Stimulated activated CD4-positive, alpha-beta T cell treated with anti-CD3 and anti-CD28 coated beads, TNF-alpha, amount 100 ng/mL, for 4 hours (primary cell): ENCODE results near the gene WNT7B.
"Not testable (repeated sequence)": the region's sequence is repeated elsewhere in the genome, so short reads cannot be mapped to it uniquely, and the experiment has no call there.

Source experiments
- DNase-seq, 3 experiments: peaks; one replicate each; pipeline ENCODE4 v3.0.0-alpha.2; 2020; ENCODE audit warnings: low read depth in 3 of 3

WNT7B gene

GRCh38 chr22:46008291-46008690 lies 31.3 kb upstream of the WNT7B start:
- no peak for DNase-seq

- DNase-seq = no peak
Observed at GRCh38 chr22:46007848-46008261, 30.9 kb upstream of the WNT7B start.

DNA sequence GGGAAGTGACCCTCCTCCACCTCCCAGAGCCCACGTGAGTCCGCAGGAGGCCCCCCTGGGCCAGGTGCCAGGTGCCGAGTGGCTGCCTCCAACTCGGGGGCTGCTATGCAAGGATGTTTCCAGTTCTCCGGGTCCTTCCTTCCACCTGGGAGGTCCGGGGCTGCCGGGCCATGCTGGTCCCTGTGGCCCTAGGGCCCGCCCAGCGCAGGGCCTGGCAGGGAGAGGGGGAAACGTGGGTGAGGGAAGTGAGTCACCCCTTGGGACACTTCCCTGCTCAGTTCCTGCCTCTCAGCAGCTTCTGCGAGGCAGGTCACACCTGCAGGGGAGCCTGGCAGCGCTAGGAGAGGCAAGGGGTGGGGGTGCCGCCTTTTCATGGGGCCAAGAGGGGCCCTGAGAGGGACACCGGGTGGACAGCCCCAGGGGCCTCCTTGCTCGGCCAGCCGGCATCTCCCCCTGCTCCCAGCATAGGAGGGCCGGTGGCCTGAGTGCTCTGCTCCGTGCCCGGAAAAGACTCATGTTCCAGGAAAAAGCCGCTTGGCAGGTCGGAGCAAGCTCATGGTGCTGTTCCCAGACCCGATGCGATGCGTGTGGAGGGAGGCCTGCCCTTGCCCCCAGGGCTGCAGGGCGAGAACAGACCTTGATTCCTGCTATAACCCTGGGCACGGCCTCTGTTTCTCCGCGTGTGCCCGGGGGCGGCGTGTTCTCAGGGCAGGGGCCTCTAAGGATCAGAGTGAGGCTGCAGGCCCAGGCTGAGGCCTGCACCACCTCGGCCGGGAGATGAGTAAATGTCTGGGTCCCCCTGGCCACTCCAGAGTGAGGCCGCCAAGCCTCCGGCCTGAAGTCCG lies 30.3 kb upstream of the WNT7B start:
- DNase-seq = no peak

- DNase-seq = peak; percentile 67 to 85 (median 82)
Observed at GRCh38 chr22:46006379-46007002, 29.5 kb upstream of the WNT7B start.

DNA sequence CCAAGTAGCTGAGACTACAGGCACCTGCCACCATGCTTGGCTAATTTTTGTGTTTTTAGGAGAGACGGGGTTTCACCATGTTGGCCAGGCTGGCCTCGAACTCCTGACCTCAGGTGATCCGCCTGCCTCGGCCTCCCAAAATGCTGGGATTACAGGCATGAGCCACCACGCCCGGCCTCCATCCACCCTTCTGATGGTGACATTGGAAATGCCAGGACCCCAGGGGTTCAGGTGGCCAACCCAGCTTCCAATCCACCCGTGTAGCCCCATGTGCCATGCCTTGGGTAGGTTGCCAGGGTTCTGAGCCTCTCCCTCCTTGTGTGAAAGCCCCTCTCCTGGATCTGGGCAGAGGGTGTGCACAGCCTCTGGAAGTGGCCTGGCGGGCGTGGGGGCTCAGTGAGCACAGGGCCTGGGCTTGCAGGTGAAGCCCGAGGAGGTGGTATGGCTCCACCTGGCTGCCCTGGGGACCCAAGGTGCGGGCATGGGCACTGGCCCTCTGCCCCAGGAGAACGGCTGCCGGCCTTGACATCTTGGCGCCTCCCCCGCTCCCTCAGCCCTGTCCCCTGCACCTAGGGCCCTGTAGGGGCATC lies 28.2 kb upstream of the WNT7B start:
- DNase-seq = not testable (repeated sequence)

- DNase-seq = no peak
Observed at GRCh38 chr22:46004105-46004866, 27.3 kb upstream of the WNT7B start.

DNA sequence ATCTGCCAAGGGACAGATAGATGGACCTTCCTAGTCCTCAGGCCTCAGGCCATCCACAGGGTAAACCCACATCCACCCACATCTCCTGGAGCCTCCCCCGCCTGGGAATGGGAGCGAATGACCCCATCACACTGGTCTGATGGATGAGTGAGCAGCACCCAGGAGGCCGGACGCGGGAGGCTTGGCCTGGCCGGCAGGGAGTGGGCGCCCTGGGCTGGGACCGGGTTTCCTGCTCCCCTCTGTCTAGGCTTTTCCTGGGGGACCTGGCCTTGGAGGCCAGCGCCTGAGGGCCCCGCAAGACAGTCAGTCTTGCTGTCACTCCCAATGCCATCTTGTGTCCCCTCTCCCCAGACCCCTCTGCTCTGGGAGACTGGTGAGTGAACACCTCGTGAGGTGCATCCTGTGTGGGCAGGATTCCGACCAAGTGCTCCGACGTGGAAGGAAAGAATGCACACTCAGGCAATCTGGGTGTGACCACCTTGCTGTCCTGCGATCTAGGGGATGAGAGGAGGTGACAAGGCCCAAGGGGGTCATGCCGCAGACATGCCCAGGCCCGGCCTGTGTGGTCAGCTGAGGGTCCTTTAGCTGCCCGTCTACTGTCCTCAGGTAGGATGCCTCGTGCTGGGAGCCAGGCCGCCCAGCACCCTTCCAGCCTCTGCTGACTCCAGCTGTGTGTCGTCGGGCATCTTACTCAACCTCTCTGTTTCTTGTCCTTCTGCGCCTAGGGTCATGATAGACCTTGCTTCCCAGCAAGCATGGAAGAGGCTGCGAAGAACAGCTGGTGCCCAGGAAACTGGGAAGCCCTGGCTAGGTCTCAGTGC lies 26.5 kb upstream of the WNT7B start:
- no peak for DNase-seq

GRCh38 chr22:46002757-46003270 lies 25.9 kb upstream of the WNT7B start:
- no peak for DNase-seq

- no peak for DNase-seq
Observed at GRCh38 chr22:46001426-46002106, 24.6 kb upstream of the WNT7B start.

- no peak for DNase-seq
Observed at GRCh38 chr22:46001046-46001425, 24.1 kb upstream of the WNT7B start.

GRCh38 chr22:46000081-46001027 lies 23.4 kb upstream of the WNT7B start:
- DNase-seq = no peak

DNA sequence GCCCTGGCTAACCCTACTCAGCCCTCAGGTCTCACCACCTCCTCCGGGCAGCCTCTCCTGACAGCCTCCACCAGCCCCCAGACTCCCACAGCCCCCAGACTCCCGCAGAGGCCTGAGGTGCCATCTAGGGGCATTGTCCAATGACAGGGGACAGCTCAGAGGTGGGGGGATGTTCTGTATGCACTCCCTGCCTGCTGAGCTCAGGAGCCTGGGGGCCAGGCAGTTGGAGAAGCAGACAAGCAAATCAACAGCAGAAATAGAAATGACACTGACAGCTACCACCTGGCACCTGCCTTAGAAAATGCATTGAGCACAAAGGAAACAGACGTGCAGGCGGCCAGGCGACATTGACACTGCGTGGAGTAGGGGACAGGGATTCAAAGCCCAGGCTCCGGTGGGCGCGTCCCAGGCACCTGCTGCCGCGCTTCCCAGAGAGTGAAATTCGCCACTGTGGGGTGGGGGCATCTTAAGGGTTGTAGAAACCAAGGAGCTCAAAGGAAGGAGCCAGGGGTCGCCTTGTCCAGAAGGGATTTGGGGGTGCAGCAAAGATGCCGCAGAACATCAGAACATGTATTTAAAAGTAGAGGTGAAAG lies 22.5 kb upstream of the WNT7B start:
- DNase-seq = no peak

DNA sequence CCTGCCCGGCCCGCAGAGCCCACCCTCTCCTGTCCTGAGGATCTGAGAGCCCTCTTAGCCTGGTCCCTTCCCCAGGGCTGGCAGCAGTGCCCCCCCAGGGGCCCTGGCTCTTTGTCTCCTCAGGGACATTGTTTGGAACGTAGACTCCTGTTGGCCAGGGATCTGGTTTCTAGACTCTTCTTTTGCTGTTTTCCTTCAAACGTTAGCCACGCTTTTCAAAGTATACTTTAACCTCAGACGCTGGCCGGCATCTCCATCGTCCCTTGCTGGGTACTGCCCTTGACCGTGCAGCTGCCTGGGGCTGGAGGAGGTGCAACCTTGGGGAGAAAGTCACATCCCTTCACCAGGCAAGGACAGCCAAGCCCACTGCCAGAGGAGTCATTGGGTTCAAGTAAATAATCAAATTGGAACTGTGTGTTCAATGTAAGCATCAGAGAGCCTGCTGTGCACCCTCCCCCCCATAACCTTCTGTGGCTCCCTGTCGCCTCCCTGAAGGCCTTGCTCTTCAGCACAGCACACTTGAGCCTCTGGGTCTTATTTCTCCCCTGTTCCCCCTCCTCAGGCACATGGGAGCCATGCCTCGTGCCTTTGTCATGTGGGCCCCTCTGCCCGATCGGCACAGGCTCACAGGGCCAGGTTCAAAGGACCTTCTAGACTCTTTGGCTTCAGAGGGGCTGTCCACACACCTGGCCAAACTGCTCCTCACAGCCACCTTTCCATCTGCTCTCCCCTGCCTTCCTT lies 21.8 kb upstream of the WNT7B start:
- no peak for DNase-seq

GRCh38 chr22:45997777-45998637 lies 21.0 kb upstream of the WNT7B start:
- no peak for DNase-seq

DNA sequence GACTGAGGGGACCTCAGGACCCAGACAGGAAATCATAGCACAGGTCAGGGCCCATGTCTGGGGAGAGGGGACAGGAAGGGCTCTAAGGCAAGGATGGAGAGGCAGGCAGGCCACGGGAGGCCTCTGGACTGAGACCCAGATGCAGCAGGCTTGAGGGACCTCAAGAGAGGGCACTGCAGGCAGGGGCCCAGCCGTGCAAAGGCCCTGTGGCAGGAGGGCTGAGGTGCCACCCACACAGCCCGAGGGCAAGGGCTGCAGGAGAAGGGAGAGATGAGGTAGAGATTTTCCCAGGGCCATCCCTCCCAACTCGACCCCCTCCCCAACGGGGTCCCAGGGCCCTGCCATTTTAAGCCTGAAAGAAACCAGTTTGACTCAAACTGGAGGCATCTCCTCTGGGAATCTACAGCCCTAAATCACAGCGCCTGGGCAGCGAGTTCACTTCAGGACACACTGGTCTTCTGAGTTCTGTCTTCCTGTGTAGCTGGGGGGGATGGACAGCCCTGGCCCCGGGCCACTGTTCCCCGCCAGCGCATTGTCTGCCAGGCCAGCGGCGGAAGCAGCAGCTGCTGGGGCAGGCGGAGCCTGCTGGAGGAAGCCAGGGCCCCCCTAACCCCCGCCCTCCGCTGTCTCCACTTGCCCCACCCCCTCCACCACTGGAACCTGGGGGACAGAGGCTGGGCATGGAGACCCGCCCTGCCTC lies 20.3 kb upstream of the WNT7B start:
- no peak for DNase-seq

GRCh38 chr22:45996241-45997076 lies 19.5 kb upstream of the WNT7B start:
- no peak for DNase-seq
